Epithelial cell of esophagus (primary cell): ENCODE measurements around the gene SHROOM1.

Experiments
- DNase-seq: peaks from one replicate; pipeline ENCODE4 v3.0.0; 2010; ENCODE audit warnings: low read depth
- H3K4me3 ChIP-seq: 2 replicates; pipeline ENCODE4 v1.5.1; 2011; ENCODE audit warnings: mild to moderate bottlenecking, low read length, control low read depth
- TF ChIP-seq, protein P1 (sequence below): IDR thresholded peaks from 2 replicates; pipeline ENCODE4 v1.5.1; 2011; ENCODE audit warnings: low read depth, mild to moderate bottlenecking, low read length, control low read depth, inconsistent platforms; ENCODE audit not compliant: insufficient read depth; ENCODE audit errors: missing control alignments

The SHROOM1 gene

DNA sequence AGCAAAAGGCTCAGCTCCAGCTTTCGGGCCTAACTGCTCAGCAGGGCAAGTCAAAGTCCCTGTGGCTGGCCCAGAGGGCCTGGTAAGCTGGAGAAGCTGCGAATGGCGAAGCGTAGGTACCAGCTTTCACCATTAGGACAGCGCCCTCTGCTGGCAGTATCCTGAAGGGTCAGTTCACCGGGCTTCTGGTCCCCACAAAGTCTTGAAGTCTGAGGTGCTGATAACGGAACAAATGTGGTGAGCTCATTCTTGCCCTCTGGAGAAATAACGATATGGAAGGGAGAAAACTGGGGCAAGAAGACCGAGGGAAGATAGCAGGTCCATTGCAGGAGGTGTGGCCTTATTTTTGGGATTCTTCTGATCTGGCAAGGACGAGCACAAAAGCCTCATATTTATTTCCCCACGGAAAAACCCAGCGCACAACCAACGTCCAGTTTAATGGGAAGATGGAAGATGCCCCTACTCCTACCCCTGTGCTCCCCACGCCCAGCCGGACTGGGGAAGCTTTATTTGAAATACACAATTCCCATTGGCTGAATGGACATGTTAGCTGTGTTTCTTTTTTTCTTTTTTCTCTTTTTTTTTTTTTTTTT is 10.2 kb downstream of the SHROOM1 start:
- TF ChIP-seq, protein P1, sequence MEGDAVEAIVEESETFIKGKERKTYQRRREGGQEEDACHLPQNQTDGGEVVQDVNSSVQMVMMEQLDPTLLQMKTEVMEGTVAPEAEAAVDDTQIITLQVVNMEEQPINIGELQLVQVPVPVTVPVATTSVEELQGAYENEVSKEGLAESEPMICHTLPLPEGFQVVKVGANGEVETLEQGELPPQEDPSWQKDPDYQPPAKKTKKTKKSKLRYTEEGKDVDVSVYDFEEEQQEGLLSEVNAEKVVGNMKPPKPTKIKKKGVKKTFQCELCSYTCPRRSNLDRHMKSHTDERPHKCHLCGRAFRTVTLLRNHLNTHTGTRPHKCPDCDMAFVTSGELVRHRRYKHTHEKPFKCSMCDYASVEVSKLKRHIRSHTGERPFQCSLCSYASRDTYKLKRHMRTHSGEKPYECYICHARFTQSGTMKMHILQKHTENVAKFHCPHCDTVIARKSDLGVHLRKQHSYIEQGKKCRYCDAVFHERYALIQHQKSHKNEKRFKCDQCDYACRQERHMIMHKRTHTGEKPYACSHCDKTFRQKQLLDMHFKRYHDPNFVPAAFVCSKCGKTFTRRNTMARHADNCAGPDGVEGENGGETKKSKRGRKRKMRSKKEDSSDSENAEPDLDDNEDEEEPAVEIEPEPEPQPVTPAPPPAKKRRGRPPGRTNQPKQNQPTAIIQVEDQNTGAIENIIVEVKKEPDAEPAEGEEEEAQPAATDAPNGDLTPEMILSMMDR: peak; percentile 93
- DNase-seq: peak; percentile 90
- no peak overlapping the region for H3K4me3 ChIP-seq

GRCh38 chr5:132819468-132819867 is 11.0 kb downstream of the SHROOM1 start:
- no peak for DNase-seq
- no peak overlapping the region for H3K4me3 ChIP-seq
- TF ChIP-seq, protein P1: no peak

GRCh38 chr5:132817011-132817410 is 13.4 kb downstream of the SHROOM1 start:
- no peak for DNase-seq
- no peak overlapping the region for H3K4me3 ChIP-seq
- TF ChIP-seq, protein P1: no peak

DNA sequence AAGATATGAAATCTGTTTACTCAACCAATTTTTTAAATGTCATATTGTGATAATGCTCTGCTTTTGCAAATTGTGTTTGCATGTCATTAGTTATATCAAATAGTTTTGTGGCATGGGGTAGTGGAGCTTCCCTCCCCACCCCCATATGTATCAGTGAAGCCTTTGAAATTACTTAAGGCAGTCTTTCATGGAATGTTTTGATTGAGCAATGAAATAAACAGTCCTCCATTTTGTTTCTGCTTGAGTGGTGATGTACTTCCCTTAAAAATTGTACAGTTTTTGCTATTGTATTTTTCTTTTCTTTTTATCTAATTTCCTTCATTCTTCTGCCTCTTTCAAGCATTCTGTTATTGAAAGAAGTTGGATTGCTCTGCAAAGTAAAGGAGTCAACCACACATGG is 13.9 kb downstream of the SHROOM1 start:
- TF ChIP-seq, protein P1: no peak
- no peak for DNase-seq
- H3K4me3 ChIP-seq: no peak overlapping the region

- TF ChIP-seq, protein P1: no peak
- DNase-seq: no peak
- no peak overlapping the region for H3K4me3 ChIP-seq
These were observed 14.4 kb downstream of the SHROOM1 start for GRCh38 chr5:132816083-132816482.

GRCh38 chr5:132815454-132815853 is 15.0 kb downstream of the SHROOM1 start:
- DNase-seq: no peak
- TF ChIP-seq, protein P1: no peak
- H3K4me3 ChIP-seq: no peak overlapping the region
